Heart left ventricle (tissue), 16 donors: ENCODE results near the gene GLT6D1. TPM values are rescaled to one million over a fixed set of nuclear protein-coding genes. Genes with fewer than 3 reads are reported as not detected.

Experiments
- ATAC-seq, 4 donors: fragments of 200-7000 bp; cut with Tn5 transposase; one replicate each; pipeline ENCODE4 v1.9.1; 2020 to 2022; ENCODE audit warnings: moderate library complexity in 4 of 4, mild to moderate bottlenecking in 3 of 4, moderate number of reproducible peaks in 1 of 4
- DNase-seq, 5 donors: peaks; one replicate each; pipeline ENCODE4 v3.0.0-alpha.2; 2020
- H3K27ac ChIP-seq, 12 donors: fragments of 200-600 bp; sonication (generic) in 4 of 12; one replicate each; pipeline versions ENCODE4 v1.5.0 to v1.8.0; 2016 to 2022; ENCODE audit warnings: mild to moderate bottlenecking in 2 of 12
- H3K27me3 ChIP-seq, 9 donors: fragments of 200-600 bp; sonication (generic) in 2 of 9; one replicate each; pipeline versions ENCODE4 v1.5.1 to v1.8.0; 2016 to 2022; ENCODE audit warnings: mild to moderate bottlenecking in 3 of 9
- H3K36me3 ChIP-seq, 9 donors: fragments of 200-600 bp; sonication (generic) in 2 of 9; one replicate each; pipeline versions ENCODE4 v1.5.0 to v1.8.0; 2018 to 2022; ENCODE audit warnings: mild to moderate bottlenecking in 2 of 9
- H3K4me1 ChIP-seq, 12 donors: fragments of 200-600 bp; sonication (generic) in 4 of 12; one replicate each; pipeline versions ENCODE4 v1.5.0 to v1.8.0; 2016 to 2022; ENCODE audit warnings: mild to moderate bottlenecking in 3 of 12
- H3K4me3 ChIP-seq, 12 donors: fragments of 200-600 bp; sonication (generic) in 4 of 12; one replicate each; pipeline versions ENCODE4 v1.5.0 to v1.8.0; 2017 to 2022; ENCODE audit warnings: mild to moderate bottlenecking in 9 of 12, moderate library complexity in 4 of 12
- H3K9me3 ChIP-seq, 12 donors: fragments of 200-600 bp; sonication (generic) in 4 of 12; one replicate each; pipeline versions ENCODE4 v1.5.0 to v1.8.0; 2016 to 2022; ENCODE audit warnings: mild to moderate bottlenecking in 1 of 12
- CTCF ChIP-seq, 12 donors: fragments of 200-600 bp; sonication (generic) in 4 of 12; IDR thresholded peaks; one replicate each; pipeline versions ENCODE4 v1.5.0 to v1.8.0; 2018 to 2022; ENCODE audit warnings: antibody characterized with exemption in 12 of 12, mild to moderate bottlenecking in 5 of 12
- POLR2A ChIP-seq, 2 donors: fragments of 450-650 bp; IDR thresholded peaks; one replicate each; pipeline ENCODE4 v1.6.1; 2017; ENCODE audit warnings: antibody characterized with exemption in 2 of 2, mild to moderate bottlenecking in 2 of 2, moderate library complexity in 2 of 2
- whole genome bisulfite sequencing, 4 donors: extraction: QIAGEN DNeasy Blood & Tissue Kit in 2 of 4; methylation state at CpG; one replicate each; pipeline versions ENCODE4 v1.1.5 to v1.1.7; 2013 to 2018; 5-methylcytosine and 5-hydroxymethylcytosine counted together
- intact Hi-C, 10 donors: fragments of 100-400 bp; cut with DNase I; formaldehyde crosslinking; loops; one replicate each; pipeline versions ENCODE4 v1.11.1 to v1.14.2; 2022
- polyA plus RNA-seq, 2 donors: library from polyadenylated mRNA; stranded (reverse); fragments of 200-250 nt; gene quantifications; one replicate each; pipeline ENCODE4 v1.2.3, GENCODE V29; 2013
- total RNA-seq, 9 donors: library from RNA; depleted of rRNA in 2 of 9; stranded (reverse); fragments of >200 nt in 2 of 9; fragmentation: NEBNext Ultra II Directional in 3 of 9; extraction: Animal tissue kit (Norgen Biotek cat#: 25700) in 3 of 9; gene quantifications; one replicate each; pipeline versions ENCODE4 v1.1.0 to v1.2.4, GENCODE V29; 2016 to 2023
- donor health status: ischemic (EF 13 %, LVEDD 7.1; RV severe dilation, severe dysfunction).
- donor health status: healthy with polysubstance abuse.
- donor health status: DM: no; HTN: yes; CAD: no.
- donor health status: DM: no; HTN: no; CAD: no.
- donor health status: ischemic (EF 25% LVEDD 6.9; RV normal size, moderate dysfunction).
- donor health status: ischemic (EF 25% LVEDD 5.7; RV mildly dilated, moderate dysfunction).
- donor health status: healthy.
- donor health status: DM: yes; HTN: yes; CAD: no.
- donor health status: ischemic (EF 35%, LVEDD 5.7; RV mildly dilated, moderate dysfunction).
- donor health status: nonischemic (EF 11% LVEDD 7.7; RV severe dilation, severe dysfunction).
- donor health status: DM: yes; HTN: yes; CAD: no.
- donor health status: PGD.
- donor health status: ischemic (EF 29% LVEDD 5.4; RV normal size, mild dysfunction).
- donor health status: nonischemic (EF 23%, LVEDD 6.1; RV moderate dilation, normal function).

Gene GLT6D1
- total and polyA plus RNA-seq, 11 donors: not detected

- Histone ChIP-seq H3K4me1 (peaks cover 0 to 5% (median 0%) of the 10 kb centered on the region in 12 donors), H3K27me3 (peaks cover 0 to 18% (median 0%) of the 10 kb centered on the region in 9 donors), H3K36me3 (no peaks in the 10 kb centered on the region), H3K4me3 (no peak within 1 kb of the TSS), H3K27ac (no peak within 1 kb of the TSS), H3K9me3 (no peaks in the 10 kb centered on the region)
- WGBS, 4 donors: 33 to 52% (median 49%) methylated on average over 16 to 25 of the region's 25 CpGs
- TF ChIP-seq POLR2A (IDR thresholded peaks at IDR 0.05) (no peak), CTCF (IDR thresholded peaks at IDR 0.05) (no peak)
- ATAC-seq (peak; percentile 42 to 65 (median 47)), DNase-seq (peak in 1 of 5 donors; percentile 26)
- intact Hi-C loops: no loop called here
These were observed 23.6 kb upstream of the GLT6D1 start, which contains the start of gene LCN9 for GRCh38 chr9:135662758-135663450. Gene LCN9, plus strand, starts transcription at chr9:135663309. Its CDS starts 13 bp downstream, at chr9:135663322.

GRCh38 chr9:135661816-135662560, 22.6 kb upstream of the GLT6D1 start:
- no peak overlapping the region for H3K4me3 ChIP-seq
- 43 to 60% (median 52%) methylated on average over 19 of the region's 19 CpGs for WGBS, 4 donors
- no peaks in the 10 kb centered on the region for H3K36me3 ChIP-seq
- DNase-seq (no peak), ATAC-seq (no peak)
- intact Hi-C loops: no loop called here
- TF ChIP-seq POLR2A (IDR thresholded peaks at IDR 0.05): no peak
- H3K27me3 ChIP-seq: peaks cover 0 to 18% (median 0%) of the 10 kb centered on the region in 9 donors
- no peak overlapping the region for H3K27ac ChIP-seq
- peaks cover 0 to 5% (median 0%) of the 10 kb centered on the region in 12 donors for H3K4me1 ChIP-seq
- no peaks in the 10 kb centered on the region for H3K9me3 ChIP-seq

GRCh38 chr9:135660407-135660806, 21.1 kb upstream of the GLT6D1 start:
- no peak for TF ChIP-seq CTCF (IDR thresholded peaks at IDR 0.05)
- no peak for TF ChIP-seq POLR2A (IDR thresholded peaks at IDR 0.05)
- H3K27ac ChIP-seq: no peak overlapping the region
- no peaks in the 10 kb centered on the region for H3K9me3 ChIP-seq
- H3K27me3 ChIP-seq: peaks cover 0 to 23% (median 3%) of the 10 kb centered on the region in 9 donors
- peaks cover 0 to 5% (median 0%) of the 10 kb centered on the region in 12 donors for H3K4me1 ChIP-seq
- intact Hi-C loops: no loop called here
- no peak overlapping the region for H3K4me3 ChIP-seq
- no peak for ATAC-seq
- 90 to 95% (median 93%) methylated on average over 22 of the region's 22 CpGs for WGBS, 4 donors
- no peaks in the 10 kb centered on the region for H3K36me3 ChIP-seq
- no peak for DNase-seq

GRCh38 chr9:135659252-135659651, 19.9 kb upstream of the GLT6D1 start:
- no peaks in the 10 kb centered on the region for H3K36me3 ChIP-seq
- H3K27me3 ChIP-seq: peaks cover 0 to 26% (median 3%) of the 10 kb centered on the region in 9 donors
- H3K27ac ChIP-seq: no peak overlapping the region
- ATAC-seq (no peak), DNase-seq (no peak)
- WGBS, 4 donors: 85 to 91% (median 88%) methylated on average over 13 of the region's 13 CpGs
- TF ChIP-seq POLR2A (IDR thresholded peaks at IDR 0.05) (no peak), CTCF (IDR thresholded peaks at IDR 0.05) (no peak)
- peaks cover 0 to 5% (median 0%) of the 10 kb centered on the region in 12 donors for H3K4me1 ChIP-seq
- no peaks in the 10 kb centered on the region for H3K9me3 ChIP-seq
- intact Hi-C loops: no loop called here
- H3K4me3 ChIP-seq: no peak overlapping the region
